ENCODE measurements around the gene FAT1.
"Not testable (repeated sequence)": the region's sequence is repeated elsewhere in the genome, so short reads cannot be mapped to it uniquely, and the experiment has no call there.

Gene FAT1

GRCh38 chr4:186723292-186724057, at the start of gene FAT1:
Gene FAT1, minus strand, starts transcription at chr4:186723856. Its CDS starts 14,029 bp downstream, at chr4:186709827.
- peak; percentile 88 for DNase-seq

- peak; percentile 18 for DNase-seq
Observed at GRCh38 chr4:186772936-186773487, 49.4 kb upstream of the FAT1 start.

DNA sequence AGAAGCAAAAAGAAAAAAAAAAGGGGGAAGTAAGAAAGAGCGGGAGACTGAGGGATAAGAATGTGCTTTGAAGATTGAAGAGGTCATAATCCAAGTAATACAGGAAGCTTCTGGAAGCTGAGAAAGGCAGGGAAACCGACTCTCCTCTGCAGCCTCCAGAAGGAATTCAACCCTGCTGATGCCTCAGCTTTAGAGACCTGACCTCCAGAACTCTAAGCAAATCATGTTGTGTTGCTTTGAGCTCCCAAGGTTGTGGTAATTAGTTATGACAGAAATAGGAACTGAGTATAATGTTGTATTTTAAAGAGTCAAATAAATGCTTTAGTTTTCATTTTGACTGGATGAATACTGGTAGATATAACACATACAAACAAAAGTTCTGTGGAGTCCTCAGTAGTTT, 48.0 kb upstream of the FAT1 start:
- DNase-seq: peak; percentile 25

DNA sequence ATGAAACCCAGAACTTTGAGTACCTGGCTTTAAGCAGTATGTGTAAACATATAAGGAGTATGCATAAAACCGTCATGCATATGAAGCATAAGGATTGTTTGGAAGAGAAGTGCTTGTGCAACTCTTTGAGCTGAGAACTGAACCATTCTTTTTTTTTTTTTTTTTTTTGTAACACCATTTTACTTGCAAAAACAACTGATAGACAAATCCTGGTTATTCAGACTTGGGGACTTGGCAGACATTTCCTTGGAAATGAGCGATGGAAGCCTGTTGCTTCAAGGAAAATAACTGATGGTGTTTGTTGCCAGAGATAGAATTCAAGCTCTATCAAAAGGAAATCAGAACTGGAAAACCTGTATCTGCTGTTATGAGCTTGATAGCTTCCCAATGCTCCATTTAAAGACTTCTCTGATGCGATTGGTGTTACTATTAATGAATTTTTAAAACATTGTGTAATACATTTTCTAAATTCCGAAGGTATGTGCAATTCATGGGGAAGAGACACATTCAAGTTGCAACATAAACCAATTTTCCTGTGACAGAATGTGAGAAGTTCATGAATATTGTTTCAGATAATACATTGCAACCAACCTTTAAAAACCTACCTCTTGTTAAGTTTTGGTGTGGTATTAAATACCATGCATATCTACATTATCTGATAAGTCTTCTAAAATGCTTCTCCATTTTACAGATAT, 47.0 kb upstream of the FAT1 start:
- peak; percentile 84 for DNase-seq

DNA sequence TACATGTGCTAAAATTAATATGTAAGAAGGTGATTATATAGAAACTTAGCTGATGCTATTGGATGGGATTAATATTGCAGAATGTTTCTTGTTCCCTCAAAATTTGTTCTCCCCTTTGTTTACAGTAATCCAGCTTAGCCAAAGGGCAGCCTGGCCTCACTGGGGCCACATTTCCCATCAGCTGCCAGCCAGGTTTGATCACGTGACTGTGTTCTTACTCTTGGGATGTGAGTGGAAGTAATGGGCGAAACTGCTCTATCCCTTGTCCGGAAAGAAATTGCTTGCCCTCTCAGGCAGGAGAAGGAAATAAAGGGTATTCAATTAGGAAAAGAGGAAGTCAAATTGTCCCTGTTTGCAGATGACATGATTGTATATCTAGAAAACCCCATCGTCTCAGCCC, 44.1 kb upstream of the FAT1 start:
- no peak for DNase-seq

GRCh38 chr4:186765673-186766546, 42.3 kb upstream of the FAT1 start:
- no peak for DNase-seq

GRCh38 chr4:186765138-186765537, 41.5 kb upstream of the FAT1 start:
- no peak for DNase-seq

DNA sequence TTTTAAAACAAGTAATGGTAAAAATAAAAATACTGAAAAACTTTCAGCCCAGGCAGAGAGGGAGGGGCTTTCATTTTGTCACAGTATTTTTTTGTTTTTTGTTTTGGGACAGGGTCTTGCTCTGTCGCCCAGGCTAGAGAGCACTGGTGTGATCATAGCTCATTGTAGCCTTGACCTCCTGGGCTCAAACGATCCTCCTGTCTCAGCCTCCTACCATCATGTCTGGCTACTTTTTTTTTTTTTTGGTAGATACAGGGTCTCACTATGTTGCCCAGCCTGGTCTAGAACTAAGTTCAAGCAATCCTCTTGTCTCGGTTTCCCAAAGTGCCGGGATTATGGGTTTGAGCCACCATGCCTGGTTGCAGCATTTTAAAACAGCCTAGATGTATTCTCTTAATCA, 40.8 kb upstream of the FAT1 start:
- no peak for DNase-seq

- no peak for DNase-seq
Observed at GRCh38 chr4:186762865-186763264, 39.2 kb upstream of the FAT1 start.

DNA sequence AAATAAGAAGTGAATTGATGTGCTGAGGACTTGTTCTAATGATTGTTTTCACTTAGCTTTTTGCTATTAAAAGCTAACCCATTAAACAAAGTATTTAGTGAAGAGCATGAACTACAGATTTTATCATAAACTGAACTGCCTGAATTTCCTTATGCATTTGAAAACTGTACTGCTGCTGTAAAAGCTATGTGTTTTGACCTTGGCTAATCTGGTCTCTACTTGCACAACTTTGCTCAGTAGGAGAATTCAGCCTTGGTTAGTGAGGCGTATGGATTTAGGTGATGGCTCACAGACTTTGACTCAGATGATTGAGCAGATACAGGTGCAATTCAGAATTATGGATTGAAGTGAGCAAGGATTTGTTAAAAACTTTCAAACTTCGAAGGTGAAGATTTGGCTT, 38.7 kb upstream of the FAT1 start:
- DNase-seq: no peak

DNA sequence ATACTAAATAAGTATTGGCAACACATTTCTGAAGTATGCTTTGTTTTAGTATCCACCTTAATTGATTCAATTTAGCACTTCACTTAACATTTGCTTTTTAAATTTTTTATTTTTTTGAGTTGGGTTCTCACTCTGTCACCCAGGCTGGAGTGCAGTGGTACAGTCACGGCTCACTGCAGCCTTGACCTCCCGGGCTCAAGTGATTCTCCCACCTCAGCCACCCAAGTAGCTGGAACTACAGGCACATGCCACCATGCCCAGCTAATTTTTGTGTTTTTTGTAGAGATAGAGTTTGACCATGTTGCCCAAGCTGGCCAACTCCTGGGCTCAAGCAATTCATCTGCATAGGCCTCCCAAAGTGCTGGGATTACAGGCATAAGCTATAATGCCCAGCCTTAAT, 38.3 kb upstream of the FAT1 start:
- not testable (repeated sequence) for DNase-seq

- DNase-seq: no peak
Observed at GRCh38 chr4:186761393-186761792, 37.7 kb upstream of the FAT1 start.

DNA sequence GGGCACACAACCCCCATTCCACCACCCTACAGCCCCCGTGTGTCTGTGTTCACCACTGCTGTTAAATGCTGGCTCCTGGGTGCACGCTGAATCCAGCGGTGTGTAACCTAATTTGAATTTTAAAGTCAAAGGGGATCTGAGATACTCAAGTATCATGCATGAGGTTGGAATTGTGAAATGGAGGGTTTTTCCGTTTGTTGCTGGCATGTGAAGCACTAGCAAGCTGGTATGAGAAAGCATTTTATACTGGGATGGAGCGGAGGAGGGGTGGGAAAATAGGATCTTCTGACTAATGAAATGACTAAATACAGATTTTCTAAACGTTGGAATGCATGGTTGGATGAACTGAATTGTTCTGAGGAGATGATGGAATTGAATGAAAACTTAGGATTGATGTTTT, 36.9 kb upstream of the FAT1 start:
- peak; percentile 88 for DNase-seq

GRCh38 chr4:186759990-186760389, 36.3 kb upstream of the FAT1 start:
- DNase-seq: no peak

DNA sequence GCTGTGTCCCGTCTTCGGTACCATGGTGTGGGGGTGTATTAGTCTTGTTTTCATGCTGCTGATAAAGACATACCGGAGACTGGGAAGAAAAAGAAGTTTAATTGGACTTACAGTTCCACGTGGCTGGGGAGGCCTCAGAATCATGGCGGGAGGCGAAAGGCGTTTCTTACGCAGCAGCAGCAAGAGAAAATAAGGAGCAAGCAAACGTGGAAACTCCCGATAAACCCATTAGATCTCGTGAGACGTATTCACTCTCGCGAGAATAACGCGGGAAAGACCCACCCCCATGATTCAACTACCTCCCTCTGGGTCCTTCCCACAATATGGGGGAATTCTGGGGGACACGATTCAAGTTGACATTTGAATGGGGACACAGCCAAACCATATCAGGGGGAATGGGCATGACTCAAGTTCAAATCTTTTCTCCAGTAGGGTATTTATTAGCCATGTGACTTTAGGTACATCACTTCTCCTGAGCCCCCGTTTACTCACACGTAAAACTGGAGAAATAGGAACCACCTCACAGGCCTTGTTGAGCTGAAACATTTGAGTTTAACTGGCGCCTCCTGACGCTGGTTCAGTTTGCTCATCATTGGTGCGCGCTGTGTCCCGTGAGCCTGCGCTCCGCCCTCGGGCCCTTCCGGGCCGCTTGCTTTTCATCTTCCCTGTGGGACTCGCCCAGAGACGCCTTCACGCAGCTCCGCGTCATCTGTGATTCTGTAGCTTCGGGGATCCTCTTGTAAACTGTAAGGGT, 35.5 kb upstream of the FAT1 start:
- no peak for DNase-seq

GRCh38 chr4:186757696-186758355, 34.2 kb upstream of the FAT1 start:
- peak; percentile 20 for DNase-seq

GRCh38 chr4:186756550-186756949, 32.9 kb upstream of the FAT1 start:
- not testable (repeated sequence) for DNase-seq

DNA sequence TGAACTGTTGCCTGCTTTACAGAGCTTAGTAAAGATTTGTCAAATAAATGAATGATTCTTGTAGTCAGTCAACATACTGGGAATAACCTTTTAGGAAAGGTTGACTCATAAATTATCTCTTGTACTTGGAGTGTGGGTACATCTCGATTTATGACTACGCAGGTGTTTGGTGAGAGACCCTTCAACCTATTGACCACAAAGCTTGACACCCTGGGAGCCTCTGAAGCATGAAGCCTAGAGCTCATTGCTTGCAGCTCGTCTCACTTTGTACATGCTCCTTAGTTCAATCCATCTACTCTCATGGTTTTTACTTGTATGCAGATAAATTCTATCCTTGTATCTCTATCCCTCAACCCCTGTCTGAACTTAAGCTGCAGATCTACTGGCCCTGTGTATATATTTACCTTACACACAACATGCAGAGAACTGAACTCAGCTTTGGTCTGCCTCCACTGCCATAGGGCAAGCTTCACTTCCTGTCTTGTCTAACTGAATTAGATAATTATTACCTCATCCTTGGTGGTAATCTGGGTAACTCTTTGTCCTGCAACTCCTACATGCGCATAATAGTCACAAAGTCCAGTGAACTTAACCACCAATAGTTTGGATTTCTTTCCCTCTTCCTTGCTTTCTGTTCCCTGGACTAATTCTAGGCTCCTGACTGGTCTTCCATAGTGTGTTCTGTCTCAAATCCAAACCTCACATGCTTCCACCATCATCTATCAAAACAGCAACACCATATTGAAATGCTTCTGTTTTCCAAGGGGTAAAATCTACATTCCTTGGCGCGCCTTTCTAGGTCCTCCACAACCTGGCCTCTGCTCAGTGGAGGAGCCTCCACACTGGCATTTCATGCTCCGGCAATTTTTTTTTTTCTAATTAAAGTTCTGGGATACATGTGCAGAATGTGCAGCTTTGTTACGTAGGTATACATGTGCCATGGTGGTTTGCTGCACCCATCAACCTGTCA, 32.2 kb upstream of the FAT1 start:
- no peak for DNase-seq

DNA sequence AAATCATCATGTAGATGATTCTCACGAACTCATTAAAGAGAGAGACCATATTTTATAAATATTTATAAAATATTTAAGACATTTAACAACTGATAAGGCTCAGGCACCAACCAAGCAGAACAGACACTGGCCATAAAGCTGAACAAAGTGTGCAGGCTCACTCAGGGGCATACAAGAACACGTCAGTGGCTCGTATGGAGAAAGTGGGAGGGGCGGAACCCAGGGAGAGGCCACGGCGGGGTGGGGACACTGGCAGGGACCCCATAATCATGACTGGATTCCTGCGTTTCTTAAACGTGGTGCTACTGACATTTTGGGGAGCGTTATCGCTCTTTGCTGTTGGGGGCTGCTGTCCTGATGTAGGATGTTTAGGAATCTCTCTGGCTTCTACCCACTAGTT, 31.3 kb upstream of the FAT1 start:
- DNase-seq: no peak

DNA sequence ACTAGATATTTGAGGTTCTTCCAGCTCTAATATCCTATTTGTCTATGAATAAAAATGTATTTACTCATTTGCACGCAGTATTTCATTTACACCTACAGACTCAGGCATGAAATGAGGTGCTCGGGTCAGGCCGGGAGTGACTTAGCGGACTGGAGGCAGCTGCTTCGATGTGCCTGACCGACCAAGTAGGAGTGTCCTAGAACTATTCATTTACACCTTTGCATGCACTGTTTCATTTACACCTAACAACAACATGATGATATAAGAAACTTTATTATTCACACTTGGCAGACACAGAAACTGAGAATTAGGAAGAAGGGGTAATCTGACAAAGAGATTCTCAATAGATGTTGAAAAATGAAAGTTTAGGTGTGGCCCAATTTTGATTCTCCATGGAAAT, 28.7 kb upstream of the FAT1 start:
- no peak for DNase-seq

Data from fibroblast of skin of right quadriceps (primary cell).